Activated CD8-positive, alpha-beta memory T cell treated with anti-CD3 and anti-CD28 coated beads, Interleukin-2, amount 50 U/mL, for 24 hours (primary cell): ENCODE results near the gene UGT1A9.
"Not testable (repeated sequence)": the region's sequence is repeated elsewhere in the genome, so short reads cannot be mapped to it uniquely, and the experiment has no call there.

Experiments used
- DNase-seq: peaks from one replicate; pipeline ENCODE4 v3.0.0-alpha.2; 2020; ENCODE audit errors: extremely low read depth

Gene UGT1A9

DNA sequence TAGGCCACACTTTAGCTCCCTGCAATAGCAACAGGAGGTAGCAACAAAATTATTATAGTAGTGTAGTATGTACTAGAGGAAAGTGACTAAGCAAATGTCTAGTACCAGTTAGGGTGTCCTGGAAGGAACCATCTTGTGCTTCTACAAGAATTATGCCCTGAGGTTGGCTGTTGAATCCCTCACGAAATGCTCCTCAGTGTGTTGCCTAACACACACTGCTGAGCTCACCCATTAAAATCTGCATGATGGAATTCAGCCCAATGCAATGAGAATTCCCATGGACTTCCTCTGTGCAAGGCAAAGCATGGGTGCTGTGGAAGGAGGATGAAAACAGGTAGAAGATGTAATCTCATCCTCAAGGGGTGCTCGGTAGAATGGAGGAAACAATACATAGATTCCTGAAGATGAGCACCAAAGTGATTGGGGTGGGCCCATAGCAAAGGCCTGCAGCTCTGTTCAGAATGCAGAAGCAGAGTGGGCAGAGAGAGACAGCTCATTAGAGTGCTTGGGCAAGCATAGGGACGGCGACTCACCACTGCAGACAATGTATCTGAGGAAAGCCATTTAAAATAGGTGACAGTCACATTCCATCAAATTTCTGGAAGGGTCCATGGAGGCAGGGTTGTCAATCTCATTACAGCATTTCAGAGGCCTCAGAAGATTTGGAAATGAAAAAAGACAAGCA lies 8.8 kb downstream of the UGT1A9 start:
- DNase-seq = no peak

DNA sequence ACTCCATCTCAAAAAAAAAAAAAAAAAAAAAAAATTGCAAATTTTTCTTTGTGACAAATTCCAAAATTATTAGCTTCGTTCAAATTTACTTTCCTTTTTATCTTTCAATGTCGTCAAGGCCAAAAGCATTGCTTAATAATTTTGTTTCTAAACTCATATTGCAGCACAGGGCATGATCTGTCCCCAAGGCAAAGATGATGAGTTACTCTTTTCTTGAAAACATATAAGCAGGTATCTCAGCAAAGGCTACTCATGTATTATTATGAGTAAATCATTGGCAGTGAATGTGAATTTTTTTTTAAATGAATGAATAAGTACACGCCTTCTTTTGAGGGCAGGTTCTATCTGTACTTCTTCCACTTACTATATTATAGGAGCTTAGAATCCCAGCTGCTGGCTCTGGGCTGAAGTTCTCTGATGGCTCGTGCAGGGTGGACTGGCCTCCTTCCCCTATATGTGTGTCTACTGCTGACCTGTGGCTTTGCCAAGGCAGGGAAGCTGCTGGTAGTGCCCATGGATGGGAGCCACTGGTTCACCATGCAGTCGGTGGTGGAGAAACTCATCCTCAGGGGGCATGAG lies 9.9 kb downstream of the UGT1A9 start, which contains the start of gene UGT1A7:
UGT1A7 (plus strand) TSS at position 381 of the 579 bp plus-strand sequence; CDS start at position 418, 37 bp downstream.
- no peak for DNase-seq

DNA sequence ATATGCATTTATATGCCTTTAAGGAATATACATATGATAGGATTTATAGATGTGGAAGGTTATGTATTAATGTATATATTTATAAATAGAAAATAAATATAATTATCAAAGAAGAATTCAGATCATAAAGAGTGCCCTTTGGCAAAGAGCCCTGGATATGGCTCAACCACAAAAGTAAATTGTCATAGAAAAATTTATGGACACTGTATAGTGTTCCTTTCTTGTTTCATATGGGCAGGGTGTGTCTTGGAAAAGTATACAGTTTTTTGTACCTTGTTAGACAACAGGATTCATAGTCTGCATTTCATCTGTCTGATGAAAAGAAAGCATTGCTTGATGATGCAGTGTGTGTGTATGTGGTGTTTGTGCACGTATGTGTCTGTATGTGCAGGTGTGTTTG lies 12.9 kb downstream of the UGT1A9 start:
- no peak for DNase-seq

DNA sequence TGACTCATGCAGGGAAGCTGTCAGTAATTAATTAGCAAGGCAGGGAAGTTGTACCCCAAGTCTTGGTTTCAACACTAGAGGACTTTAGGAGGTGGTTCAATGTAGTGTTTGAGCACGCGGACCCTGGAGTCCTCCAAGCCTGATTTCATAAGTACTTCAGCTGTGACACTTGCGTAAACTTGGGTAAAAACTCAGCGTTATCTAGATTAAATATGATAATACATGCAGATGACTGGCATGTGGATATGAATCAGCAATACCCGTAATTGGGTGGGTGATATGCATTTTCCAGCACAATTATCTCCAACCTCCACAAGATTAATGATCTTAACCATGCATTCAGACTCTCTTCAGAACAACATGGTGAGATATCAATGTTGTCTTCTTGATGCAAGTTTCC lies 15.2 kb downstream of the UGT1A9 start:
- no peak for DNase-seq

DNA sequence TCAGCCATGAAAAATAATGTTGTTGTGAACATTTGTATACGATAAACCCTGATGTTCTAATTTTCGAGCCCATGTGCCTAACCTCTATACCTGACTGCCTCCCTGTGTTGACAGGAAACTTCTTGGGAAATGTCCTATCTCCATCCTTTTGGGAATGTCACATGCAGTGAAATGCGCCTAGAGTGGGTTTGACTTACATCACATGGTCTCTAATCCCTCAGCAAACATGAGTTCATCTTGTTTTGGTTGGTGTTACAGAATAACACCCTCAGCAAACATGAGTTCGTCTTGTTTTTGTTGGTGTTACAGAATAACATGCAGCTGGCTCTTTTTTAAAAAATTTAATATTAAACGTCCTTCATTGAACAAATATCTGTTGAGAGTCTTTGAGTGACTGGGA lies 16.6 kb downstream of the UGT1A9 start:
- DNase-seq = no peak

DNA sequence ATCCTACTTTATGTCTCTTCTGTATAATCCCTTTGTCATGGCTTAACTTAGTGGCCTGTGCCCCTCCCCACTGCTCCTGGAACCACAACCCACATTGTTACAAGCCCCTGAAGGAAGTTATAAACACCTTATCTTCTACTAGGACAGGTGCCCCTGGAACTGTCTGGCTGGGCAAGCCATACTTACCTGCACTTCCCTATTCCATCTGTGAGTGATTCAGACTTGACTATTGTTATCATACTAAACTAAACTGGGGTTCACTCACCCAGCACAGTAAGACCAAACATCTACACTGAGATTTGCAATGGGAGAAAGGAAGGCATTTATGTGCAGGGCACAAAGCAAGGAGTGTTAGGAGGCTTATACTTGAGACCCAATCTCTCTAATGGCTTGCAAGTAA lies 17.3 kb downstream of the UGT1A9 start:
- no peak for DNase-seq

DNA sequence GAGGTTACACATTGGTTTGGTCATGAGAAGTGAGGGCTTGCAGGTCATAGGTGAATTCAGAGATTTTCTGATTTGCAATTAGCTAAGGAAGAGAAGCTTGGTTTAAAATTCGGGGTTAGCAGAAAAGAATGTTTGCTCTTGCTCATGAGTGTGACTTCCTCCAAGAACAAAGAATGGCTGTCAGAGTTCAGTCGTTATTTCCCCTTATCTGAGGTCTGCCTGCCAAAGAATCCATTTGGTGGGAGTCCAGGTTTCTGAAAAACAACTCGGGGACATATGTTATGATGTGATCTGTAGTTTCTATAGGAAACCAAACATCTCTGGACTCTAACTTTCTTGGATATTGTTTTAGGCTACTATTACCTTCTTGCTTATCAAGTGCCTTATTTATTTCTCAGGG lies 17.8 kb downstream of the UGT1A9 start:
- DNase-seq = no peak

DNA sequence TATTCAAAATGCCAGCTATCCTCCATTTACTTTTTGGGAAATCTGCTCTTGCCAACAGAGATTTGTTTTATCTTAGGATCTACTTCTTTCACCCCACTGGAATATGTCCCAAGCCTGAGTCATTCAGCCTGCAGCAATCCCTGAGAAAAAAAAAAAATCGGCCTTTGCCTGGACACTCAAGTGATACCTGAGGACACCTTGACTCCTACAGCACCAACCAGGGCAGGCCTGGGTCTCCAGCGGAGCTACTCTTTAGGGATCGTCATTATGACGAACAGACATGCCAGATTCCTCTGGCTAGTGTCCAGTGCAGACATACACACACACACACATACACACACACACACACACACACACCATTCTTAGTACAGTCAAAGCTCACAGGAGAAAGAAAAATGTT lies 18.7 kb downstream of the UGT1A9 start:
- no peak for DNase-seq

DNA sequence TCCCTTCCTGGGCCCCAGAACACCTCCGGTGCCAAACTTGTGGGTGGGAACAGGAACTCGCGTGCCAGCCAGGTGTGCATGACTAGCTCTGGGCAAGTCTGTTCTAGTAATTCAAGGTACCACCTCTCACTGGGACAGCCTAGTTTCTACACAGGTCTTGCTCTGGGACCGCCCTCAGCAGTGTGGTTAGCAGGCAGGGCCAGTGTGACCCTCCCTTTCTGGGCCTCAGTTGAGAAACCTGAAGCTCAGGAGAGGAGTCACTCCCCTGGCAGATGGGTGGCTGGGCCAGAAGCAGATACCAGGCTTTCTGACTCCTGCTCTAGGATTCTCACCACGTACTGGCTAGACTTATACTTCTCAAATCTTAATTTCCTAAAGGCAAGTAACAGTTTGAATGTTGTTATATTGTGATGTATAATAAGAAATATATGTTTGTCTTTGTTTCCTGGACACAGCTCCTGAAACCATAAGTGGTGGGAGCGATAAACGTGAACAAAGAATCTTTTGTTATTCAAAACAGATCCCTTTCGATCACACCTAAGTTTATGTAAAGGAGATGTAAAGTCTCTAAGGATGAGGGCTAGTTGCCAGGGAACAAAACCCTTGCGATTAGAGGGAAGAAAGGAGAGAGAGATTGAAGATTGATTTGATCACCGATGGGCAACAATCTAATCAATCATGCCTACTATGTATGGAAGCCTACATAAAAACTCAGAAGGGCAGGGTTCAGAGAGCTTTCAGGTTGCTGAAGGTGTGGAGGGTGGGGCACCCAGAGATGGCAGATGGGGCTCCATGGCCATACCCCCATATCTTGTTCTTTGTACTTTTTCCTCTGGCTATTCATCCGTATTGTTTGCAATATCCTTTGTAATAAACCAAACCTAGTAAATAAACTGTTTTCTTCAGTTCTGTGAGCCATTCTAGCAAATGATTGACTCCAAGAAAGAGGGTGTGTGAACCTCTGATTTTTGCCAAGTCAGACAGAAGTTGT lies 20.0 kb downstream of the UGT1A9 start:
- no peak for DNase-seq

DNA sequence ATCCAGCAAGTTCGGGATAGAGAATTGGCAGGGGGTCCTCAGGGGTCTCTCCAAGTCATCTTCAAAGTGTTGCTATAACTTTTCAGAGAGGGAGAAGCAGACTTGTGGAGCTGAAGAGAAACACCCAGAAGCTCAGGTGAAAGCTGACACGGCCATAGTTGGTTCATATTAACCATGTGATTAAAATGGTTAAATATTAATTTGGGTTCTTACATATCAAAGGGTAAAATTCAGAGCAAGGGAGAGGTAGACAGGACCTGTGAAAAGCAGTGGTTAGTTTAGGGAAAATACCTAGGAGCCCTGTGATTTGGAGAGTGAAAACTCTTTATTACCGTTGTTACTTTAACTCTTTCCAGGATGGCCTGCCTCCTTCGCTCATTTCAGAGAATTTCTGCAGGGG lies 20.9 kb downstream of the UGT1A9 start, which contains the start of gene UGT1A6:
UGT1A6 (plus strand) TSS at position 243 of the 400 bp plus-strand sequence; CDS start at position 358, 115 bp downstream.
- no peak for DNase-seq

DNA sequence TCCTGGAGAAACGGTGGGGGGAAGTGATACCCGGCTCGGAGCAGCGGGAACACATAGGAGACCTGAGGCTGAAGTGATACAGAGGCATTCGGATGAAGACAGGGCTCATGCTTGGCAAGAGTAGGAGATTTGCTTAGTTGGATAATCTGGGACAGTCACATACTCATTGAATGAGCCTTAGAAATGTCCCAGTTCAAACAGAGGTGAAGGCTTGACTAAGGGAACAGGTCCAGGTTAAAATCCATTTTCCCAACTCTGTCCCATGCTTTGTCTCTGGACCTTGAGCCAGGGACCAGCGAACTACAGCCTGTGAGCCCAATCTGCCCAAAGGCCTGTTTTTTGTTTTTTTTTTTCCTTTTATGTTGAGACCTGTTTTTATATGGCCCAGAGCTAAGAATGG lies 22.3 kb downstream of the UGT1A9 start:
- no peak for DNase-seq

DNA sequence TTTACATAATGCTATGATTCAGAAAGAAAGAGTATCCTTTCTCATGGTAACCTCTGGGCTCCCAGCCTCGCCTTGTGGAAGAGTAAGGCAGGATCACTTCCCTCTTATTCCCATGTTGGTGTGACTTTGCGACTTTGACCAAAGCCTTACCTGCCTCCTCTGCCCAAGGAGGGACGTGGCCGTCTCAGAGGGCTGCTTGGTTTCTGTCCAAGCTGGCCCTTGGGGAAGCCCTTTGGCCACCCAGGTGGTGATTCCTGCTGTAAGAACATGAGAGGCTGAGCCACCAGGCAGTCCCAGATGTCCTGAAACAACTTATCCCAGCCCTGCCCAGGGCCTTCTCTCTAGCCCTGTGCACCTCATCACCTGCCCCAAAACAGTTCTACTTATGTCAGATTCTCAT lies 27.0 kb downstream of the UGT1A9 start:
- DNase-seq = no peak

DNA sequence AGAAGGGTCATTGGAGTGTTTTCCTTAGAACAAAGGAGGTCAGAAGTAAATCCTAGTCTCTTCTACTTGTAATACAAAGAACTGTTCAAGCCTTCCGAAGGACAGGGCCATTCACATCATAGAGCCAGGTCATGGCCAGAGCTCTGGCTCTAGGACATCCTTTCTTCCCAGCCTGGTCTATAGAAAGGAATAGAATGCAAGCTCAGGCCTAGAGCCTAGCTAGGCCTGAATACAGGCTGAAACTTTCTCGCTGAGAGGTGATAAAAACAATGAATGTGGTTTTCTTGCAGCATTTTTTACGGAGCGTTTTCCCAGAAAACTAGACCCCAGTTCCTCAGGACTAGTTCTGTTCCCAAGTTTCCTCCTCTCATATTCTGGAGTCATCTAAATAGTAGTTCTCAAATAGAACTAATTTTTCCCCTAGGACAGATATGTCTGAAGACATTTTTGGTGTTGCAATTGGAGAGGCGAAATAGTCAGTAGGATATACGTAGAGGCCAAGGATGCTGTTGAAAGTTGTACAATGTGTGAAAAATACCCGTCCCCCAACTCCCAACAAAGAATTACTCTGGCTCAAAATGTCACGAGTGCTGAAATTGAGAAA lies 27.8 kb downstream of the UGT1A9 start:
- no peak for DNase-seq

DNA sequence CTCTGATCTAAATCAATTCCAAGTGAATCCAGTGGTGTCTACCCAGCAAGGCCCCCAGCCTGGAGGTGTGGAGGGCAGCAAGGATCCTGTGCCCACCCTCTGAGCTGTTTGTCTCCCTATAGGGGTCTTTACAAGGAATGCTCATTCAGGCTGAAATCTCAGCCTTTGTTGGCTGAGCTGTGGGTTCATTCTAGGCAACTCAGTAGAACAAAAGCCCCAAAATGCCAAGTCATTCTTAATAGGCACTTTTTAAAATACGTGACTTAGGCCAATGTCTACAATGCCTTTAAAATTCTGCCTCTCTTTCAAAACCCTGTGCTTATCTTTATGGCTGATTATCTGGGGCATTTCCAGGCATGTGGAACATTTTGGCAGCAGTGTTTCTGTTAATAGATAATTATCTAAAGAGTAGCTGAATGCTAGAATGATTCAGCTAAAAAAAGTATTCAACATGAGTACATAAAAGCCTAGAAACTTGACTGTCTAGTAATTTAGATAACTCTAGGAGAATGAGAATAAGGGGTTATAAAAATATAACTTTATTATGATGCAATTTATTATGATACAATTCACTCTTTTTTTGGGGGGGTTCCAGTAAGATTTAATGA lies 28.4 kb downstream of the UGT1A9 start:
- no peak for DNase-seq

DNA sequence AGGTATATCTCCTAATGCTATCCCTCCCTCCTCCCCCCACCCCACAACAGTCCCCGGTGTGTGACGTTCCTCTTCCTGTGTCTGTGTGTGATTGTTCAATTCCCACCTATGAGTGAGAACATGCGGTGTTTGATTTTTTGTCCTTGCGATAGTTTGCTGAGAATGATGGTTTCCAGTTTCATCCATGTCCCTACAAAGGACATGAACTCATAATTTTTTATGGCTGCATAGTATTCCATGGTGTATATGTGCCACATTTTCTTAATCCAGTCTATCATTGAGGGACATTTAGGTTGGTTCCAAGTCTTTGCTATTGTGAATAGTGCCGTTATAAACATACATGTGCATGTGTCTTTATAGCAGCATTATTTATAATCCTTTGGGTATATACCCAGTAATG lies 29.1 kb downstream of the UGT1A9 start:
- not testable (repeated sequence) for DNase-seq

DNA sequence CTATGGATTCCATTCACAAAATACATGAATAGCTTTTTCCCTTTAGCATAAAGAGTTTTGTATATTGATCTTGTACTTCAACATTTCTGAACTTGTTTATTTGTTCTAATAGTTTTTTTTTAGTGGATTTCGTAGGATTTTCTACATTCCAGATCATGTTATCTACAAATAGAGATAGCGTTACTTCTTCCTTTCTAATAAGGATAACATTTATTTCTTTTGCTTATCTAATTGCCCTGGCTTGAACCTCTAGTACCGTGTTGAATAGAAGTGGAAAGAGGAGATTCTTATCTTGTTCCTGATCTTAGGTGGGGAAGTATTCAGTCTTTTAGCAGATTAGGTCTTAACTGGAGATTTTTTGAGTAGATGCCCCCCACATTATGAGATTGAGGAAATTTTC lies 30.5 kb downstream of the UGT1A9 start:
- DNase-seq = no peak

DNA sequence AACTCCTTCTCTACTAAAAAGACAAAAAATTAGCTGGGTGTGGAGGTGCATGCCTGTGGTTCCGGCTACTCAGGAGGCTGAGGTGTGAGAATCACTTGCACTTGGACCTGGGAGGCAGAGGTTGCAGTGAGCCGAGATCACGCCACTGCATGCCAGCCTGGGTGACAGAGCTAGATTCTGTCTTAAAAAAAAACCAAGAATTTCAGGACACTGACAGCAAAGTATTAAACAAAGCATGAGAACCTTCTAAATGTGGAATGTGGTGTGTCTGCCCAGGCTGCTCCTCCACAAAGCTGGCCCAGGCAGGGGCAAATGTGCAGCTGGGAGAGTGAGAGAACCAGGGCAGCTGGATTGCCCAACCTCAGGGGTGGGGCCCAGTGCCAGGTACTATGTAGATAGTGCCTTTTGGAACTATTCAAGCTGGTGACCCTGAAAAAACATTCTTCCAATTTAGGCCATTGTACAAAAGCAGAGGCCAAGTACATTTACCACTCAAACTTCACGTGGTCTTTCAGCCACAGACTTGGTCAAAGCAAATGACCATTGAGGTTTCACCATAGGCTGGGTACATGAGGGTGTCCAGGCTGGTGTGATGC lies 34.3 kb downstream of the UGT1A9 start:
- no peak for DNase-seq

DNA sequence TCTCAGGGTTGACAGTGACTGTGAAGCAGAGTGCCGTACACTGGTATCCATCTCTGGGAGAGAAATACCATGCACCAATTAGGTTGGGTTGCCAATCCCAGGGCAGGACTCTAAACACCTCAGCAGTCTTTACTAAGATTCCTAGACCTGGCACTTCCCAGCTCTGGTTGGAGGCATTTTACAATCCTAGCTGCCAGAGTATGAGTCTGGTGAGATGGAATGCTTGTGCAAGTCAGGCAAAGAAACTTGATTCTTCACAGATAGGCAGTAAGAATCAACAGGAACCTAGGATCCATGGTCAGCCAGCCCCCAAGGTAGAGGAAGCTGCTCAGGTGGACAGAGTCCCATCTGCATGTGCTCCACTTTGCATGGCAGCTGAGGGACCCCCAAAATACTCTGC lies 35.0 kb downstream of the UGT1A9 start:
- no peak for DNase-seq

DNA sequence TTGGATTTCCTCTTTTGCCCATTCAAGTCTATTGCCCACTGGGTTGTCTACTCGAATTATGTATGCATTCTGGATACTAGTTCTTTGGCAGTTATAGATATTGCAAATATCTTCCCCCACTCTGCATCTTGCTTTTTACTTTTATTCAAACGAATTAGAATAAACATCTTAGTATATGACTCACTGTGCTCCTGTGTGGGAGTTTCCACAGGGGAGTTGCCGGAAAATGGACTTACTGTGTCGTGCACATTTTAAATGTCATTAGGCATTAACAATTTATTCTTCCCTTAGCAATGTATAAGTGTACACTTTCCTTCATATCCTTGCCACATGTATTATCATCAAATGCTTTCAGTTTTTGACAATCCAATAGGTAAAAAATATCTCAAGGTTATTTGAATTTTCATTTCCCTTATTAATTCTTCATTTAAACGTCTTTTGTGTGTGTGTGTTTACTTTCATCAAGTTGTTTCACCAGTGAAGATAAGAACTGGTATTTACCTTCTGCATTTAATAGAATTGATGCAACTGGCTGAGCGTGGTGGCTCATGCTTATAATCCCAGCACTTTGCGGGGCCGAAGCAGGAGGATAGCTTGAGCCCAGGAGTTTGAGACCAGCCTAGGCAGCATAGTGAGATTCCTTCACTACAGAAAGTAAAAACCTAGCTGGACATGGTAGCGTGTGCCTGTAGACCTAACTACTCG lies 36.4 kb downstream of the UGT1A9 start:
- no peak for DNase-seq

DNA sequence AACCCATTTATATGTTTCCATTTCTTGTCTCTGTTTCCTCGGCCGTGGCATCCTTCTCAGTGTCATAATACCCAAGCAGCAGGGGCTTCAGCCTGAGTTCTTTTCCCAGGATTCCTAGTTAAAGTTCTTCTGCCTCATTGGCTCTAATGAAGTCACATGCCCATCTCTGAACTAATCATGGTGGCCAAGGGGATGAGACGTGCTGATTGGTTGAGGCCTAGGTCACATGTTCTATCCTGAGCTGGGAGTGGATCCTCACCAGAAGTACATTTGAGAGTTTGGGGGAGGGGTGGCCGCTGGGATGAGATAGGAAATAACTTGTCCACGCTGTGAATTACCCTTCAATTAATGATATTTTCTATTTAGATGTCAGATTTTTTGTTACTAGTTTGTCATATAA lies 37.2 kb downstream of the UGT1A9 start:
- DNase-seq = no peak
